HG03108 (cell line): ENCODE data around the gene MANEAL.

Source experiments
- ATAC-seq: cut with Tn5 transposase; IDR thresholded peaks from one replicate; pipeline ENCODE4 v1.9.1; 2021; ENCODE audit warnings: moderate library complexity; ENCODE audit not compliant: unreplicated experiment

Gene MANEAL

GRCh38 chr1:37825506-37825905, 31.9 kb downstream of the MANEAL start:
- ATAC-seq: no peak

GRCh38 chr1:37828410-37829074, 34.9 kb downstream of the MANEAL start:
- ATAC-seq: no peak

GRCh38 chr1:37831109-37831508, 37.5 kb downstream of the MANEAL start:
- no peak for ATAC-seq

GRCh38 chr1:37831809-37832208, 38.2 kb downstream of the MANEAL start:
- ATAC-seq: no peak

- no peak for ATAC-seq
Observed at GRCh38 chr1:37836788-37837187, 43.1 kb downstream of the MANEAL start.

- no peak for ATAC-seq
Observed at GRCh38 chr1:37839676-37840075, 46.0 kb downstream of the MANEAL start.

- ATAC-seq: no peak
Observed at GRCh38 chr1:37840711-37841110, 47.1 kb downstream of the MANEAL start.

GRCh38 chr1:37841652-37842051, 48.0 kb downstream of the MANEAL start:
- ATAC-seq: no peak

GRCh38 chr1:37844536-37844935, 50.9 kb downstream of the MANEAL start:
- ATAC-seq: no peak

GRCh38 chr1:37845049-37845646, 51.5 kb downstream of the MANEAL start:
- ATAC-seq: no peak

- ATAC-seq: no peak
Observed at GRCh38 chr1:37845786-37846185, 52.1 kb downstream of the MANEAL start.

GRCh38 chr1:37846647-37847339, 53.1 kb downstream of the MANEAL start:
- ATAC-seq: no peak

- ATAC-seq: no peak
Observed at GRCh38 chr1:37849480-37849879, 55.8 kb downstream of the MANEAL start.

- ATAC-seq: no peak
Observed at GRCh38 chr1:37850352-37850955, 56.8 kb downstream of the MANEAL start.
